Spleen (tissue), 11 donors: ENCODE measurements around the gene ZNF365. TPM values are rescaled to one million over a fixed set of nuclear protein-coding genes. Genes with fewer than 3 reads are reported as not detected.

Experiments used
- DNase-seq: peaks from one replicate; pipeline ENCODE4 v3.0.0-alpha.2; 2020
- H3K27ac ChIP-seq, 8 donors: fragments of 200-600 bp; sonication (generic) in 7 of 8; 1 replicate in 4 of 8; 2 replicates in 4 of 8; pipeline versions ENCODE4 v1.5.0 to v1.8.0; 2016 to 2021; ENCODE audit warnings: inconsistent platforms in 4 of 8, mild to moderate bottlenecking in 4 of 8, moderate library complexity in 1 of 8
- H3K27me3 ChIP-seq, 7 donors: fragments of 200-600 bp; sonication (generic) in 6 of 7; replicated peaks in 1 of 7; 1 replicate in 4 of 7; 2 replicates in 3 of 7; pipeline versions ENCODE4 v1.5.0 to v1.8.0; 2016 to 2021; ENCODE audit warnings: inconsistent platforms in 3 of 7, mild to moderate bottlenecking in 1 of 7
- H3K36me3 ChIP-seq, 6 donors: fragments of 200-600 bp; sonication (generic) in 5 of 6; 1 replicate in 4 of 6; 2 replicates in 2 of 6; pipeline versions ENCODE4 v1.5.0 to v1.8.0; 2016 to 2021; ENCODE audit warnings: inconsistent platforms in 2 of 6
- H3K4me1 ChIP-seq, 6 donors: fragments of 200-600 bp; sonication (generic) in 5 of 6; 1 replicate in 3 of 6; 2 replicates in 3 of 6; pipeline versions ENCODE4 v1.5.0 to v1.8.0; 2016 to 2021; ENCODE audit warnings: inconsistent platforms in 3 of 6
- H3K4me3 ChIP-seq, 8 donors: fragments of 200-600 bp; sonication (generic) in 7 of 8; 1 replicate in 4 of 8; 2 replicates in 4 of 8; pipeline versions ENCODE4 v1.5.0 to v1.8.0; 2016 to 2021; ENCODE audit warnings: inconsistent platforms in 4 of 8, mild to moderate bottlenecking in 4 of 8, moderate library complexity in 2 of 8
- H3K9me3 ChIP-seq, 8 donors: fragments of 200-600 bp; sonication (generic) in 7 of 8; 1 replicate in 4 of 8; 2 replicates in 4 of 8; pipeline versions ENCODE4 v1.5.0 to v1.8.0; 2016 to 2021; ENCODE audit warnings: inconsistent platforms in 4 of 8
- POLR2A ChIP-seq, 3 donors: fragments of 450-650 bp; IDR thresholded peaks; one replicate each; pipeline ENCODE4 v1.5.1; 2017; ENCODE audit warnings: antibody characterized with exemption in 3 of 3, mild to moderate bottlenecking in 1 of 3
- POLR2AphosphoS5 ChIP-seq, 3 donors: sonication (generic); formaldehyde crosslinking; IDR thresholded peaks; one replicate each; pipeline ENCODE4 v1.5.1; 2017; ENCODE audit warnings: antibody characterized with exemption in 3 of 3
- WGBS, 5 donors: extraction: QIAGEN DNeasy Blood & Tissue Kit in 3 of 5; methylation state at CpG; one replicate each; pipeline versions ENCODE4 v1.1.5 to v1.1.7; 2013 to 2018; 5-methylcytosine and 5-hydroxymethylcytosine counted together
- intact Hi-C: fragments of 100-400 bp; cut with DNase I; formaldehyde crosslinking; loops from one replicate; pipeline ENCODE4 v1.15.0; 2023; ENCODE audit warnings: low total_unique reads
- polyA plus RNA-seq, 3 donors: library from polyadenylated mRNA; stranded (reverse); fragments of 200-250 nt; gene quantifications; one replicate each; pipeline ENCODE4 v1.2.1, GENCODE V29; 2013
- small RNA-seq, 4 donors: library from RNA; depleted of rRNA; stranded (forward); fragments of <200 nt; gene quantifications; one replicate each; pipeline ENCODE3, GENCODE V24; 2016
- total RNA-seq, 7 donors: library from RNA; depleted of rRNA in 3 of 7; stranded (reverse); fragments of >200 nt in 3 of 7; fragmentation: NEBNext Ultra II Directional in 4 of 7; extraction: Animal tissue kit (Norgen Biotek cat#: 25700) in 4 of 7; gene quantifications; one replicate each; pipeline versions ENCODE4 v1.1.0 to v1.2.1, GENCODE V29; 2016 to 2021
- TF ChIP-seq, protein P1 (sequence below), 11 experiments: fragments of 200-600 bp in 7 of 11; fragments of 450-650 bp in 4 of 11; sonication (generic) in 4 of 11; IDR thresholded peaks in 8 of 11; conservative IDR thresholded peaks in 3 of 11; 1 replicate in 7 of 11; 2 replicates in 4 of 11; pipeline versions ENCODE4 v1.4.0 to v1.8.0; 2016 to 2021; ENCODE audit warnings: antibody characterized with exemption in 11 of 11, inconsistent platforms in 4 of 11, mild to moderate bottlenecking in 1 of 11
- donor health status: healthy with polysubstance abuse.
- donor health status: DM: no; HTN: no; CAD: no; lungs with moderate emphysema.
- donor health status: DM: no; HTN: no; CAD: no.
- donor health status: Bipolar disorder and iron deficiency.
- donor health status: healthy.
- donor health status: DM: no; HTN: no; CAD: no.
- donor health status: DM: yes; HTN: yes; CAD: no.

Gene ZNF365
- total and polyA plus RNA-seq, 10 donors, result 0.06 to 1.9 (median 0.64) TPM

DNA sequence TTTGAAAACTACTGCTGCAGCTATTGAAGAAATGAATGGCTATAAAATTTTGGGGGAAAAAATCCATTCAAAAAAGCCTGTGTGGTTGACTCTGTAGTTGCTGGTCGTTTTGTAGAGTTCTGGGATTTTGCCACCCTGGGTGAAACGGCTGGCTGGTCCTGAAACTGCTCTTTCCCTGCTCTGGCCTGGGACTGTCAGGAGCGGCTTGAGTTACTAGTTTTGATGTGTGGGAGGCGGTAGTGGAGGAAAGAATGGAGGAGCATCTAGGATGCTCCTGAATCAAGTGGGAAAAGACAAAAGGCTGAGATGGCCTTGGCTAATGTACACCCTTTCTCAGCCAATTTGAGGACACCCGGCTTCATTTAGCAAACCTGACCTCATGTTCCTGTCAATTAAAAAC lies 72.5 kb downstream of the ZNF365 start:
- H3K4me3 ChIP-seq, result no peak overlapping the region
- no peaks in the 10 kb centered on the region for H3K36me3 ChIP-seq
- 71 to 80% (median 79%) methylated on average over 5 of the region's 5 CpGs for WGBS, 5 donors
- H3K4me1 ChIP-seq, result peaks cover 0 to 23% (median 8%) of the 10 kb centered on the region in 6 donors
- TF ChIP-seq POLR2A (IDR thresholded peaks at IDR 0.05) (no peak), POLR2AphosphoS5 (IDR thresholded peaks at IDR 0.05) (no peak)
- TF ChIP-seq, protein P1, sequence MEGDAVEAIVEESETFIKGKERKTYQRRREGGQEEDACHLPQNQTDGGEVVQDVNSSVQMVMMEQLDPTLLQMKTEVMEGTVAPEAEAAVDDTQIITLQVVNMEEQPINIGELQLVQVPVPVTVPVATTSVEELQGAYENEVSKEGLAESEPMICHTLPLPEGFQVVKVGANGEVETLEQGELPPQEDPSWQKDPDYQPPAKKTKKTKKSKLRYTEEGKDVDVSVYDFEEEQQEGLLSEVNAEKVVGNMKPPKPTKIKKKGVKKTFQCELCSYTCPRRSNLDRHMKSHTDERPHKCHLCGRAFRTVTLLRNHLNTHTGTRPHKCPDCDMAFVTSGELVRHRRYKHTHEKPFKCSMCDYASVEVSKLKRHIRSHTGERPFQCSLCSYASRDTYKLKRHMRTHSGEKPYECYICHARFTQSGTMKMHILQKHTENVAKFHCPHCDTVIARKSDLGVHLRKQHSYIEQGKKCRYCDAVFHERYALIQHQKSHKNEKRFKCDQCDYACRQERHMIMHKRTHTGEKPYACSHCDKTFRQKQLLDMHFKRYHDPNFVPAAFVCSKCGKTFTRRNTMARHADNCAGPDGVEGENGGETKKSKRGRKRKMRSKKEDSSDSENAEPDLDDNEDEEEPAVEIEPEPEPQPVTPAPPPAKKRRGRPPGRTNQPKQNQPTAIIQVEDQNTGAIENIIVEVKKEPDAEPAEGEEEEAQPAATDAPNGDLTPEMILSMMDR (IDR thresholded peaks at IDR 0.05 in 8 of 11, conservative IDR thresholded peaks at IDR 0.05 in 3 of 11), result no peak
- no peaks in the 10 kb centered on the region for H3K27me3 ChIP-seq
- no peak for DNase-seq
- H3K9me3 ChIP-seq, result no peaks in the 10 kb centered on the region
- intact Hi-C loops, result no loop called here
- no peak overlapping the region for H3K27ac ChIP-seq

DNA sequence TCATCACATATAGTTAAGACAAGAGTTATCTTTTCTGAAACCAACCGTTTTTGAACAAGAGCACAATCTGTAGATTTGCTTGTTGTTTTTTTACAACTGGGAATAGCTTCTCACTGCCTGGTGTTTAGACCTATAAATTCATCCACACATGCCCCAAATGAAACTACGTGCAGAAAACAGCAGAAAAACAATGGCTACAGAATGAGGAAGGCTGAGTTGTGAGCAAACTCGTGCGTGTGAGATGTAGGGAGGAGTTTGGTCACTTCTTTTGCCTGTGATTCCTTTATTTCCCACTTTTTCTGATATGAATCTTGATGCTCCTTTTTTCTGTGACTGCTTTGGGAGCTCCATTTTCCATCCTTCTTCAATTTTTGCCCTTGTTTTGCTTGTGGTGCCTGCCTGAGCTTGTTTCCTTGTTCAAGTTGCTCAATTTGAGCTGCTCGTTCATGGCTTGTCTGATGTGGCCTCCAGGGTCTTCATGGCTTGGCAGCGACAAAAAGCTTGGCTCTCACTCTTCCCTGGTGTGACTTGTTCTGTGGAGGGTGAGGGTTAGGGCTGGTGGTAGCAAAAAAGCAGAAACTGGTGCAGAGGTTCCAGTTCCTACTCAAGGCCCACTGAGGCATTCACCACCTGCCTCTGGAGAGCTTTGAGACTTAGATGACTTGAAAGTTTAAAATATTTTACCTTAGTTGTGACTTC lies 76.9 kb downstream of the ZNF365 start:
- H3K27ac ChIP-seq, result no peak overlapping the region
- H3K36me3 ChIP-seq, result no peaks in the 10 kb centered on the region
- H3K4me1 ChIP-seq, result peaks cover 0 to 20% (median 4%) of the 10 kb centered on the region in 6 donors
- peaks cover 0 to 3% (median 0%) of the 10 kb centered on the region in 8 donors for H3K9me3 ChIP-seq
- DNase-seq, result no peak
- intact Hi-C loops, result no loop called here
- WGBS, 5 donors, result 53 to 62% (median 57%) methylated on average over 6 of the region's 6 CpGs
- no peak overlapping the region for H3K4me3 ChIP-seq
- TF ChIP-seq POLR2A (IDR thresholded peaks at IDR 0.05) (no peak), POLR2AphosphoS5 (IDR thresholded peaks at IDR 0.05) (no peak)
- TF ChIP-seq, protein P1 (IDR thresholded peaks at IDR 0.05 in 8 of 11, conservative IDR thresholded peaks at IDR 0.05 in 3 of 11), result no peak
- no peaks in the 10 kb centered on the region for H3K27me3 ChIP-seq

DNA sequence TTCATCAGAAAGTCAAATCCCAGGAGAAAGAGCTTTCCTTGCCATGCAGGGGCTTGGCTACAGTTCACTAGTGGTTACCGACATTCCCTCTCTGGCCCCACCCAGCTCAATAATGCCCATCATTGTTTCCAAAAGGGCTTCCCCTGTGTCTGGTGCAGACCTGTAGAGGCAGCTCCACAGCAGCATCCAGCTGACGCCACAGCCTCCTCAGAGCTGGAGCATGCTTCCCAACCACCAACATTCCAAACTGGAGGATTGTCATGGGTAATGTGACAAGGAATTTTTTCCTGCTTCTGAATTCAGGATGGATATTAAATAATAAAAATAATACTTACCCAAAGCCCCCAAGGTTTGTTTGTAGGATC lies 77.4 kb downstream of the ZNF365 start:
- intact Hi-C loops, result no loop called here
- H3K4me1 ChIP-seq, result peaks cover 0 to 25% (median 10%) of the 10 kb centered on the region in 6 donors
- H3K27me3 ChIP-seq, result no peaks in the 10 kb centered on the region
- H3K4me3 ChIP-seq, result no peak overlapping the region
- DNase-seq, result no peak
- TF ChIP-seq POLR2AphosphoS5 (IDR thresholded peaks at IDR 0.05) (no peak), POLR2A (IDR thresholded peaks at IDR 0.05) (no peak)
- TF ChIP-seq, protein P1 (IDR thresholded peaks at IDR 0.05 in 8 of 11, conservative IDR thresholded peaks at IDR 0.05 in 3 of 11), result no peak
- no peak overlapping the region for H3K27ac ChIP-seq
- peaks cover 0 to 3% (median 0%) of the 10 kb centered on the region in 8 donors for H3K9me3 ChIP-seq
- WGBS, 5 donors, result 79 to 88% (median 83%) methylated on average over 2 of the region's 2 CpGs
- H3K36me3 ChIP-seq, result no peaks in the 10 kb centered on the region

Small RNAs within 50 kb of the gene (small RNA-seq; reads per million reads assigned to genes)
- gene RN7SL591P, result 0 reads per million in 4 donors

Other genes starting within 250 kb of the ZNF365 start
- 1 to 10 TPM; 1.0 to 5.7 (median 2.3) TPM for gene RTKN2, start 105.5 kb upstream of the ZNF365 start, total RNA-seq
- gene RTKN2, start 105.5 kb upstream of the ZNF365 start, polyA plus RNA-seq, result under 1 TPM; 0.26 to 0.62 (median 0.39) TPM